Neural cell (in vitro differentiated cells): ENCODE measurements around the gene FAM171A1. TPM values are rescaled to one million over a fixed set of nuclear protein-coding genes. Genes with fewer than 3 reads are reported as not detected.

Experiments used
- H2AFZ ChIP-seq: fragments of 200-600, 300-800 bp; sonication (generic), shearing (Covaris generic); 2 replicates; pipeline ENCODE4 v1.6.0; 2014; ENCODE audit warnings: low read depth, mild to moderate bottlenecking, antibody characterized with exemption, low read length, moderate library complexity
- H3F3A ChIP-seq: fragments of 200-600 bp; shearing (Covaris generic); 2 replicates; pipeline ENCODE4 v1.6.1; 2016; ENCODE audit warnings: mild to moderate bottlenecking, moderate library complexity, mixed read lengths, antibody characterized with exemption, low read length; ENCODE audit not compliant: insufficient read depth, poor library complexity, severe bottlenecking
- H3K27ac ChIP-seq: fragments of 200-600, 300-800 bp; sonication (generic), shearing (Covaris generic); 2 replicates; pipeline ENCODE4 v1.5.1; 2014; ENCODE audit warnings: mild to moderate bottlenecking, low read length, moderate library complexity
- H3K27me3 ChIP-seq: fragments of 300-800, 200-600 bp; sonication (generic), shearing (Covaris generic); 2 replicates; pipeline ENCODE4 v1.6.0; 2014; ENCODE audit warnings: mild to moderate bottlenecking, low read depth, low read length, moderate library complexity; ENCODE audit not compliant: insufficient read depth
- H3K36me3 ChIP-seq: fragments of 300-800, 200-600 bp; sonication (generic), shearing (Covaris generic); 2 replicates; pipeline ENCODE4 v1.5.1; 2014; ENCODE audit warnings: mild to moderate bottlenecking, antibody characterized with exemption, low read length, moderate library complexity; ENCODE audit not compliant: insufficient read depth
- H3K4me2 ChIP-seq: fragments of 300-800, 200-600 bp; sonication (generic), shearing (Covaris generic); 2 replicates; pipeline ENCODE4 v1.6.0; 2014; ENCODE audit warnings: mild to moderate bottlenecking, low read length
- H3K4me3 ChIP-seq: fragments of 300-800, 200-600 bp; sonication (generic), shearing (Covaris generic); 2 replicates; pipeline ENCODE4 v1.5.1; 2014; ENCODE audit warnings: mild to moderate bottlenecking, low read length, moderate library complexity
- H3K79me2 ChIP-seq: fragments of 200-600 bp; shearing (Covaris generic); replicated peaks from 2 replicates; pipeline ENCODE4 v1.6.0; 2014; ENCODE audit warnings: mild to moderate bottlenecking, low read length, moderate library complexity; ENCODE audit not compliant: insufficient read depth
- H3K9ac ChIP-seq: fragments of 300-800, 200-600 bp; sonication (generic), shearing (Covaris generic); 2 replicates; pipeline ENCODE4 v1.6.1; 2016; ENCODE audit warnings: mild to moderate bottlenecking, low read length, mixed read lengths
- H3K9me2 ChIP-seq: fragments of 200-600 bp; shearing (Covaris generic); 2 replicates; pipeline ENCODE4 v1.6.1; 2016; ENCODE audit warnings: mild to moderate bottlenecking, low read length, mixed read lengths; ENCODE audit not compliant: insufficient read depth
- H3K9me3 ChIP-seq: fragments of 200-600, 300-800 bp; sonication (generic), shearing (Covaris generic); 2 replicates; pipeline ENCODE4 v1.6.1; 2016; ENCODE audit warnings: mild to moderate bottlenecking, mixed run types, low read length, moderate library complexity, mixed read lengths
- H4K20me1 ChIP-seq: fragments of 200-600 bp; shearing (Covaris generic); 2 replicates; pipeline ENCODE4 v1.6.1; 2016; ENCODE audit warnings: mild to moderate bottlenecking, mixed run types; ENCODE audit not compliant: insufficient read depth
- CTCF ChIP-seq: fragments of 450-650 bp; IDR thresholded peaks from 2 replicates; pipeline ENCODE4 v1.5.1; 2014; ENCODE audit warnings: antibody characterized with exemption, mild to moderate bottlenecking, moderate library complexity; ENCODE audit not compliant: poor library complexity, severe bottlenecking
- EP300 ChIP-seq: fragments of 450-650 bp; conservative IDR thresholded peaks from 2 replicates; pipeline ENCODE4 v1.6.1; 2014; ENCODE audit warnings: antibody characterized with exemption, mild to moderate bottlenecking, moderate library complexity; ENCODE audit not compliant: poor library complexity, severe bottlenecking
- EZH2 ChIP-seq: fragments of 200-600, 300-800 bp; shearing (Covaris generic), sonication (generic); IDR thresholded peaks from 2 replicates; pipeline ENCODE4 v1.6.1; 2014; ENCODE audit warnings: antibody characterized with exemption, low read length, borderline replicate concordance, mild to moderate bottlenecking; ENCODE audit not compliant: insufficient read depth, poor library complexity, severe bottlenecking
- MXI1 ChIP-seq: fragments of 450-650 bp; conservative IDR thresholded peaks from 2 replicates; pipeline ENCODE4 v1.6.1; 2014; ENCODE audit warnings: antibody characterized with exemption, mild to moderate bottlenecking; ENCODE audit not compliant: poor library complexity, severe bottlenecking
- POLR2AphosphoS5 ChIP-seq: IDR thresholded peaks from 2 replicates; pipeline ENCODE4 v1.6.1; 2012
- RAD21 ChIP-seq: fragments of 450-650 bp; conservative IDR thresholded peaks from 2 replicates; pipeline ENCODE4 v1.6.1; 2014; ENCODE audit warnings: antibody characterized with exemption, mild to moderate bottlenecking, moderate library complexity
- SMC3 ChIP-seq: fragments of 450-650 bp; conservative IDR thresholded peaks from 2 replicates; pipeline ENCODE4 v1.6.1; 2014; ENCODE audit warnings: antibody characterized with exemption, mild to moderate bottlenecking, moderate library complexity; ENCODE audit not compliant: poor library complexity
- TAF1 ChIP-seq: IDR thresholded peaks from 2 replicates; pipeline ENCODE4 v1.6.1; 2012; ENCODE audit warnings: low read depth
- polyA plus RNA-seq: library from polyadenylated mRNA; depleted of rRNA; stranded (reverse); fragments of >200 nt; gene quantifications from 2 replicates; pipeline ENCODE4 v1.2.3, GENCODE V29; 2014
- TF ChIP-seq, protein P1 (sequence below): IDR thresholded peaks from 2 replicates; pipeline ENCODE4 v1.6.1; 2012; ENCODE audit warnings: borderline replicate concordance

The FAM171A1 gene
- polyA plus RNA-seq, 1 donor from 2014 or later: 28.8 TPM

GRCh38 chr10:15172306-15172840 is 198.7 kb downstream of the FAM171A1 start:
- H3K27me3 ChIP-seq: no peaks in the 10 kb centered on the region
- no peak overlapping the region for H3K4me3 ChIP-seq
- H2AFZ ChIP-seq: no peak overlapping the region
- no peaks in the 10 kb centered on the region for H3K9me3 ChIP-seq
- no peak overlapping the region for H3K4me2 ChIP-seq
- H3K36me3 ChIP-seq: no peaks in the 10 kb centered on the region
- no peaks in the 10 kb centered on the region for H3F3A ChIP-seq
- no peaks in the 10 kb centered on the region for H3K79me2 ChIP-seq
- no peak overlapping the region for H3K9ac ChIP-seq
- TF ChIP-seq SMC3 (no peak), EZH2 (no peak), MXI1 (no peak), EP300 (no peak), POLR2AphosphoS5 (no peak), RAD21 (no peak), TAF1 (no peak), CTCF (no peak)
- TF ChIP-seq, protein P1, sequence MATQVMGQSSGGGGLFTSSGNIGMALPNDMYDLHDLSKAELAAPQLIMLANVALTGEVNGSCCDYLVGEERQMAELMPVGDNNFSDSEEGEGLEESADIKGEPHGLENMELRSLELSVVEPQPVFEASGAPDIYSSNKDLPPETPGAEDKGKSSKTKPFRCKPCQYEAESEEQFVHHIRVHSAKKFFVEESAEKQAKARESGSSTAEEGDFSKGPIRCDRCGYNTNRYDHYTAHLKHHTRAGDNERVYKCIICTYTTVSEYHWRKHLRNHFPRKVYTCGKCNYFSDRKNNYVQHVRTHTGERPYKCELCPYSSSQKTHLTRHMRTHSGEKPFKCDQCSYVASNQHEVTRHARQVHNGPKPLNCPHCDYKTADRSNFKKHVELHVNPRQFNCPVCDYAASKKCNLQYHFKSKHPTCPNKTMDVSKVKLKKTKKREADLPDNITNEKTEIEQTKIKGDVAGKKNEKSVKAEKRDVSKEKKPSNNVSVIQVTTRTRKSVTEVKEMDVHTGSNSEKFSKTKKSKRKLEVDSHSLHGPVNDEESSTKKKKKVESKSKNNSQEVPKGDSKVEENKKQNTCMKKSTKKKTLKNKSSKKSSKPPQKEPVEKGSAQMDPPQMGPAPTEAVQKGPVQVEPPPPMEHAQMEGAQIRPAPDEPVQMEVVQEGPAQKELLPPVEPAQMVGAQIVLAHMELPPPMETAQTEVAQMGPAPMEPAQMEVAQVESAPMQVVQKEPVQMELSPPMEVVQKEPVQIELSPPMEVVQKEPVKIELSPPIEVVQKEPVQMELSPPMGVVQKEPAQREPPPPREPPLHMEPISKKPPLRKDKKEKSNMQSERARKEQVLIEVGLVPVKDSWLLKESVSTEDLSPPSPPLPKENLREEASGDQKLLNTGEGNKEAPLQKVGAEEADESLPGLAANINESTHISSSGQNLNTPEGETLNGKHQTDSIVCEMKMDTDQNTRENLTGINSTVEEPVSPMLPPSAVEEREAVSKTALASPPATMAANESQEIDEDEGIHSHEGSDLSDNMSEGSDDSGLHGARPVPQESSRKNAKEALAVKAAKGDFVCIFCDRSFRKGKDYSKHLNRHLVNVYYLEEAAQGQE: no peak
- H3K9me2 ChIP-seq: no peaks in the 10 kb centered on the region
- no peaks in the 10 kb centered on the region for H4K20me1 ChIP-seq
- H3K27ac ChIP-seq: no peak overlapping the region

DNA sequence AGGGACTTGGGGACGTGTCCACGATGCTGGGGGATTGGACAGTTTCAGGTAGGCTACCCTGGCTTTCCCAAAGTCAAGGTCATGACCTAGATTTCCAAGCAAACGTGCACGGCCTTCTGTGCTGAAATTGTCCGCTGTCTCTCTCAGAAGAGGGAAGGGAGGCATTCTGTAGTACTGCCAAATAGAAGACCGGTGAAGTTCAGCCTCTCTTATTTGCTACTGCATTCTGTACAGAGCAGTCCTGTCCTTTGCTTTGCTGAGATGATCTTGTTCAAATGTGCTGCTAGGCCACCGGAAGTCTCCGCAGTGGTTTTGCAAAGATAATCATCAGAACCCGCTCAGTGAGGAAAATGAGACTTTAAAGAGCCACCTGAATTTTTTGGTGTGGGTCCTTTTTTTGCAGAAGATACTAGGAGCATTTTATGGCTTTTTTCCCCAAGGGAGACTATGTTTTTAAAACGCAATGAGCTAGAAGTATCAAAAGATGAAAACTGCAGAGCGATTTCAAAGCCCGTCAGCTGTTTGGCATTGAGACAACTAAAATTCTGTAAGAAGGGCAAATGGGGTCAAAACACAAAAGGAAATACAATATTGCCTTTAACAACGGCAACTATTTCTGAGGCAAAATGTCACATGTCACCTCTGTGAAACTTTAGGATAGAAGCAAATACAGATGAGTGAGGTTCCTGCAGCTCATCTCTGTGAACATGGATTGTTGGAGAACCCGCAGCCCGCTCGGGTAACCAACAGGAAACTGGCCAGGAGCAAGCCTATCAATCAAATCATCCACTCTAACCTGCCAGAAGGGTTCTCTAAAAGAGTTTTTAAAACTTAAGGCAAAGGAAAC is 201.3 kb downstream of the FAM171A1 start:
- Histone ChIP-seq H3K79me2 (peaks cover 8% of the 10 kb centered on the region), H3K27me3 (no peaks in the 10 kb centered on the region), H2AFZ (no peak overlapping the region), H3F3A (no peaks in the 10 kb centered on the region), H3K9ac (no peak overlapping the region), H3K9me2 (no peaks in the 10 kb centered on the region), H3K4me3 (no peak overlapping the region), H3K27ac (no peak overlapping the region), H3K9me3 (no peaks in the 10 kb centered on the region), H3K4me2 (no peak overlapping the region), H4K20me1 (no peaks in the 10 kb centered on the region), H3K36me3 (no peaks in the 10 kb centered on the region)
- TF ChIP-seq EP300 (no peak), POLR2AphosphoS5 (no peak), SMC3 (no peak), EZH2 (no peak), RAD21 (no peak), MXI1 (no peak)
- TF ChIP-seq, protein P1: no peak
